Panc1 (cell line): ENCODE data around the gene KIAA1217. TPM values are rescaled to one million over a fixed set of nuclear protein-coding genes. Genes with fewer than 3 reads are reported as not detected.

Experiments
- ATAC-seq: fragments of 200-7000 bp; cut with Tn5 transposase; 2 replicates; pipeline ENCODE4 v1.9.1; 2020; ENCODE audit warnings: mild to moderate bottlenecking, moderate library complexity
- BruUV-seq: library from RNA; stranded (reverse); fragments of 400-500 nt; replicated peaks from 2 replicates; lab custom pipeline; 2021; lab: Mats Ljungman, UMichigan
- CTCF ChIA-PET: fragments of 300-600 bp; sonication (Branson Sonifier 250); formaldehyde crosslinking; loops from one replicate; lab custom pipeline; 2022; ENCODE audit warnings: antibody characterized with exemption; lab: Charles Lee
- POLR2A ChIA-PET: fragments of 300-600 bp; sonication (Branson Sonifier 250); formaldehyde crosslinking; loops from one replicate; lab custom pipeline; 2022; ENCODE audit warnings: antibody characterized with exemption; lab: Charles Lee
- DNase-seq: peaks from one replicate; pipeline ENCODE4 v3.0.0-alpha.2; 2010; ENCODE audit warnings: low read depth, low spot score
- H3K27ac ChIP-seq: 2 replicates; pipeline ENCODE4 v1.5.1; 2011; ENCODE audit warnings: mild to moderate bottlenecking, low read length, inconsistent platforms
- H3K27me3 ChIP-seq: fragments of 200-500 bp; sonication (Bioruptor generic); 2 replicates; pipeline ENCODE4 v1.6.0; 2014; ENCODE audit warnings: low read length, inconsistent platforms; ENCODE audit not compliant: control insufficient read depth, insufficient read depth
- H3K36me3 ChIP-seq: fragments of 200-500 bp; sonication (Bioruptor generic); 2 replicates; pipeline ENCODE4 v1.5.1; 2014; ENCODE audit warnings: inconsistent platforms, mild to moderate bottlenecking, low read length, moderate library complexity; ENCODE audit not compliant: control insufficient read depth, insufficient read depth
- H3K4me1 ChIP-seq: 2 replicates; pipeline ENCODE4 v1.5.1; 2011; ENCODE audit warnings: inconsistent platforms, mild to moderate bottlenecking, low read length, moderate library complexity; ENCODE audit not compliant: control insufficient read depth, insufficient read depth
- H3K4me3 ChIP-seq, 2 experiments: 2 replicates each; pipeline ENCODE4 v1.5.1; 2011 to 2012; ENCODE audit warnings: low read depth in 2 of 2, low read length in 2 of 2, mild to moderate bottlenecking in 2 of 2, inconsistent platforms in 1 of 2, moderate library complexity in 1 of 2
- H3K9me3 ChIP-seq: fragments of 200-500 bp; sonication (Bioruptor generic); 2 replicates; pipeline ENCODE4 v1.5.1; 2014; ENCODE audit warnings: low read depth, mild to moderate bottlenecking, inconsistent platforms, low read length, moderate library complexity; ENCODE audit not compliant: control insufficient read depth, insufficient read depth
- CTCF ChIP-seq: fragments of 450-650 bp; IDR thresholded peaks from 2 replicates; pipeline ENCODE4 v1.5.1; 2017; ENCODE audit warnings: mild to moderate bottlenecking
- POLR2AphosphoS5 ChIP-seq: IDR thresholded peaks from 2 replicates; pipeline ENCODE4 v1.6.1; 2012; ENCODE audit warnings: mild to moderate bottlenecking, low read depth, low read length, moderate library complexity
- REST ChIP-seq, 2 experiments: IDR thresholded peaks; 2 replicates each; pipeline ENCODE4 v1.6.1; 2011 to 2012; ENCODE audit warnings: low read depth in 2 of 2, control low read depth in 1 of 2, low read length in 1 of 2, mild to moderate bottlenecking in 1 of 2, moderate library complexity in 1 of 2; ENCODE audit not compliant: insufficient read depth in 1 of 2
- SIN3A ChIP-seq: IDR thresholded peaks from 2 replicates; pipeline ENCODE4 v1.6.1; 2012; ENCODE audit warnings: low read depth, mild to moderate bottlenecking, low read length, moderate library complexity, borderline replicate concordance; ENCODE audit not compliant: insufficient read depth
- TCF7L2 ChIP-seq: IDR thresholded peaks from 2 replicates; pipeline ENCODE4 v1.6.1; 2011; ENCODE audit warnings: mild to moderate bottlenecking, low read depth, low read length, inconsistent platforms
- in situ Hi-C: cut with HindIII; loops from 2 replicates; pipeline ENCODE4 v1.10.0; 2016; ENCODE audit warnings: low sequenced_read_pairs, low pct_unique_long_range_greater_than_20kb
- intact Hi-C: fragments of 100-400 bp; cut with micrococcal nuclease; formaldehyde crosslinking; loops from one replicate; pipeline ENCODE4 v1.10.0; 2022; ENCODE audit not compliant: unreplicated experiment
- total RNA-seq: library from RNA; stranded (reverse); gene quantifications from one replicate; pipeline ENCODE4 v1.2.1, GENCODE V29; 2021; ENCODE audit not compliant: unreplicated experiment

Gene KIAA1217
- total RNA-seq, 1 experiment from 2014 or later, result 11.6 TPM

- H3K4me3 ChIP-seq, result no peak overlapping the region
- intact Hi-C loops, result no loop called here
- no peaks in the 10 kb centered on the region for H3K36me3 ChIP-seq
- TF ChIP-seq POLR2AphosphoS5, result no peak
- TF ChIP-seq TCF7L2, result no peak
- TF ChIP-seq SIN3A, result no peak
- no peak for TF ChIP-seq CTCF
- no peak for TF ChIP-seq REST (IDR thresholded peaks at IDR 0.05; ENCODE audit: insufficient read depth in 1 of 2, low read depth in 2 of 2, low read length in 1 of 2)
- H3K4me1 ChIP-seq, result no peaks in the 10 kb centered on the region
- H3K9me3 ChIP-seq, result no peaks in the 10 kb centered on the region
- H3K27ac ChIP-seq, result no peak overlapping the region
- no peaks in the 10 kb centered on the region for H3K27me3 ChIP-seq
- ChIA-PET POLR2A (no interaction called here), CTCF (no interaction called here)
- no peak for ATAC-seq
- in situ Hi-C loops, result no loop called here
- no peak for DNase-seq
- BruUV-seq, result no TSS peak
These were observed 104.3 kb downstream of the KIAA1217 start for GRCh38 chr10:24313283-24313682.

- Histone ChIP-seq H3K4me3 (no peak overlapping the region), H3K4me1 (no peaks in the 10 kb centered on the region), H3K27me3 (no peaks in the 10 kb centered on the region), H3K27ac (no peak overlapping the region), H3K36me3 (no peaks in the 10 kb centered on the region), H3K9me3 (no peaks in the 10 kb centered on the region)
- no TSS peak for BruUV-seq
- intact Hi-C loops, result no loop called here
- DNase-seq (no peak), ATAC-seq (no peak)
- TF ChIP-seq SIN3A (no peak), POLR2AphosphoS5 (no peak), CTCF (no peak), REST (IDR thresholded peaks at IDR 0.05; ENCODE audit: insufficient read depth in 1 of 2, low read depth in 2 of 2, low read length in 1 of 2) (no peak), TCF7L2 (no peak)
- ChIA-PET CTCF (interaction anchor here (0.7 kb wide), 1 partner anchor 81 kb away, joined by 4 read pairs; no protein-coding TSS in a partner anchor), POLR2A (no interaction called here)
- in situ Hi-C loops, result no loop called here
These were observed 106.3 kb downstream of the KIAA1217 start for GRCh38 chr10:24315211-24315610.
